A673 (cell line): ENCODE data around the gene WDR88. TPM values are rescaled to one million over a fixed set of nuclear protein-coding genes. Genes with fewer than 3 reads are reported as not detected.
"Not testable (repeated sequence)": the region's sequence is repeated elsewhere in the genome, so short reads cannot be mapped to it uniquely, and the experiment has no call there.

ENCODE experiments used
- BruUV-seq: library from RNA; stranded (reverse); fragments of 400-500 nt; replicated peaks from 2 replicates; lab custom pipeline; 2021; lab: Mats Ljungman, UMichigan
- CTCF ChIA-PET: fragments of 300-600 bp; sonication (Branson Sonifier 250); formaldehyde crosslinking; loops from one replicate; lab custom pipeline; 2022; ENCODE audit warnings: antibody characterized with exemption; lab: Charles Lee
- POLR2A ChIA-PET: fragments of 300-600 bp; sonication (Branson Sonifier 250); formaldehyde crosslinking; loops from one replicate; lab custom pipeline; 2022; ENCODE audit warnings: antibody characterized with exemption; ENCODE audit not compliant: low non-redundant PET; lab: Charles Lee
- DNase-seq: peaks from one replicate; pipeline ENCODE4 v3.0.0-alpha.2; 2015; ENCODE audit warnings: low spot score
- H3K27ac ChIP-seq: fragments of 200-600 bp; sonication (generic); 2 replicates; pipeline ENCODE4 v1.5.1; 2016; ENCODE audit warnings: mixed run types, low read depth, mild to moderate bottlenecking, mixed read lengths, antibody characterized with exemption, low read length; ENCODE audit not compliant: poor library complexity, severe bottlenecking
- H3K27me3 ChIP-seq: fragments of 200-600 bp; sonication (generic); replicated peaks from 2 replicates; pipeline ENCODE4 v1.6.1; 2017; ENCODE audit warnings: mixed run types, low read depth, mild to moderate bottlenecking, mixed read lengths, antibody characterized with exemption, low read length; ENCODE audit not compliant: insufficient read depth, poor library complexity
- H3K36me3 ChIP-seq: fragments of 200-600 bp; sonication (generic); 2 replicates; pipeline ENCODE4 v1.6.1; 2016; ENCODE audit warnings: mixed run types, mild to moderate bottlenecking, mixed read lengths, antibody characterized with exemption, low read length; ENCODE audit not compliant: insufficient read depth, poor library complexity, severe bottlenecking
- H3K4me1 ChIP-seq: fragments of 200-600 bp; sonication (generic); 2 replicates; pipeline ENCODE4 v1.6.1; 2017; ENCODE audit warnings: mixed run types, mild to moderate bottlenecking, mixed read lengths, antibody characterized with exemption, low read length; ENCODE audit not compliant: insufficient read depth, poor library complexity, severe bottlenecking
- H3K4me3 ChIP-seq: fragments of 200-600 bp; sonication (generic); 2 replicates; pipeline ENCODE4 v1.5.1; 2016; ENCODE audit warnings: low read depth, mixed run types, mild to moderate bottlenecking, mixed read lengths, low read length; ENCODE audit not compliant: poor library complexity, severe bottlenecking
- H3K9me3 ChIP-seq: fragments of 200-600 bp; sonication (generic); 2 replicates; pipeline ENCODE4 v1.6.1; 2016; ENCODE audit warnings: mixed run types, low read depth, mild to moderate bottlenecking, mixed read lengths, antibody characterized with exemption, low read length; ENCODE audit not compliant: poor library complexity, severe bottlenecking
- CTCF ChIP-seq: fragments of 300-800, 200-600 bp; sonication (generic); conservative IDR thresholded peaks from 2 replicates; pipeline ENCODE4 v1.5.1; 2017; ENCODE audit warnings: low read depth, mild to moderate bottlenecking, antibody characterized with exemption, low read length, moderate library complexity, mixed read lengths
- EZH2 ChIP-seq: fragments of 200-600 bp; sonication (generic); IDR thresholded peaks from 2 replicates; pipeline ENCODE4 v1.6.1; 2017; ENCODE audit warnings: borderline replicate concordance, low read depth, mild to moderate bottlenecking, mixed read lengths, antibody characterized with exemption, low read length; ENCODE audit not compliant: poor library complexity, severe bottlenecking
- intact Hi-C: fragments of 100-400 bp; cut with micrococcal nuclease; formaldehyde crosslinking; loops from one replicate; pipeline ENCODE4 v1.10.0; 2022; ENCODE audit not compliant: unreplicated experiment
- total RNA-seq: library from RNA; stranded (reverse); gene quantifications from 2 replicates; pipeline ENCODE4 v1.2.3, GENCODE V29; 2021

The WDR88 gene
- total RNA-seq, 1 experiment from 2014 or later: not detected

DNA sequence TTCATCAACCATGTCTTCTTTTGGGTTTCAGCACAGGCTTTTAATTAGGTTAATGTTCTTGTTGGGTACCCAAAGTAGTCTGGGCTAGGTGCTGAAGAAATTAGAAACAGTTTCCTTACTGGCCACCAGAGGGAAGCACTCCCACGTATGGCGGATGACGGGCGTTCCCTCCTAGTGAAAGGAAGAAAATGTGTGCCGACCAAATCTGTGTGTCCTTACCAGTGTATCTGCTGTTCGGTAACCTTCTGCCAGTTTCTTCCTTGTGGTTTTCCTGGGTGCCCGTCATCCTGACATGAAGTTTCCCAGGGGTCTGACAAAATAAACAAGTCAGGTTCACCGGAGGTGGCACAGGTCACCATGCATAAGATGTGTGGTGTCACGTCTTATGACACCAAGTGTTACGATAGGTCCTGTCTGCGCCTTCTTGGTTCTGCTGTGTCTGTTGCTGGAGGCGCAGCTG is 6.0 kb upstream of the WDR88 start:
- peak; percentile 75 for DNase-seq
- Histone ChIP-seq H3K4me1 (no peaks in the 10 kb centered on the region), H3K4me3 (no peak overlapping the region), H3K36me3 (peaks cover 20% of the 10 kb centered on the region), H3K9me3 (no peaks in the 10 kb centered on the region), H3K27me3 (no peaks in the 10 kb centered on the region), H3K27ac (no peak overlapping the region)
- ChIA-PET POLR2A (no interaction called here), CTCF (interaction anchor here (1.9 kb wide), 1 partner anchor 58 kb away, joined by 17 read pairs; no protein-coding TSS in a partner anchor)
- BruUV-seq: no TSS peak
- peak; percentile 85 for TF ChIP-seq CTCF
- no peak for TF ChIP-seq EZH2
- intact Hi-C loops: loop anchor here (1.0 to 10.0 kb wide), 2 partner anchors 58 to 279 kb away; no protein-coding TSS in a partner anchor

GRCh38 chr19:33126712-33127111 is 5.2 kb upstream of the WDR88 start:
- H3K4me3 ChIP-seq, H3K4me1 ChIP-seq, CTCF ChIA-PET, H3K27ac ChIP-seq, BruUV-seq, DNase-seq, POLR2A ChIA-PET, H3K27me3 ChIP-seq, H3K9me3 ChIP-seq: not testable (repeated sequence)
- peaks cover 20% of the 10 kb centered on the region for H3K36me3 ChIP-seq
- intact Hi-C loops: loop anchor here (1.0 to 10.0 kb wide), 2 partner anchors 58 to 278 kb away; no protein-coding TSS in a partner anchor

DNA sequence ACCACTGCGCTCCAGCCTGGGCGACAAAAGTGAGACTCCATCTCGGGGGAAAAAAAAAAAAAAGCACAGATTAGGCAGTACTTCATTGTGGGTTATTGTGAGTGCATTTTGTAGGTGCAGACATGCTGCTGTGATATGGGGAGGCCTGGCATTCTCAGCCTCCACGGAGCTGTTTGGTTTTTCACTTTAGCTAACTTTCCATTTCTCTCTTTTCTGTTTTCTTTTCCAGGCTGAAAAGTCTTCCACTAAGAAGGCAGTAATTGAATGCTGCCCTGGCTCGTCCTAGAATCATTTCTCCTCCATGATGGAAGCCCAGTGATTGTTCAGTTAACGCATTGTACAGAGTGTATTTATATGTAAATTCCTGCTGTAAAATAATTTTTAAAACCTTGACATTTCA is 2.0 kb upstream of the WDR88 start:
- TF ChIP-seq CTCF: no peak
- no peak for TF ChIP-seq EZH2
- Histone ChIP-seq H3K27me3 (no peaks in the 10 kb centered on the region), H3K36me3 (peaks cover 19% of the 10 kb centered on the region), H3K4me1 (no peaks in the 10 kb centered on the region), H3K4me3 (no peak overlapping the region), H3K9me3 (no peaks in the 10 kb centered on the region), H3K27ac (no peak overlapping the region)
- BruUV-seq: no TSS peak
- ChIA-PET POLR2A (no interaction called here), CTCF (no interaction called here)
- intact Hi-C loops: loop anchor here (10.0 kb wide), 1 partner anchor 275 kb away; no protein-coding TSS in a partner anchor
- no peak for DNase-seq

GRCh38 chr19:33130433-33130832 is 1.5 kb upstream of the WDR88 start:
- no TSS peak for BruUV-seq
- no peak overlapping the region for H3K4me3 ChIP-seq
- ChIA-PET POLR2A (no interaction called here), CTCF (no interaction called here)
- no peaks in the 10 kb centered on the region for H3K27me3 ChIP-seq
- H3K4me1 ChIP-seq: no peaks in the 10 kb centered on the region
- H3K27ac ChIP-seq: no peak overlapping the region
- TF ChIP-seq CTCF: no peak
- no peak for TF ChIP-seq EZH2
- H3K9me3 ChIP-seq: no peaks in the 10 kb centered on the region
- intact Hi-C loops: no loop called here
- peaks cover 14% of the 10 kb centered on the region for H3K36me3 ChIP-seq
- no peak for DNase-seq
